ENCODE data around the gene HSPA1A.

HSPA1A gene

GRCh38 chr6:31815025-31815838, at the start of gene HSPA1A, which contains the start of gene HSPA1L:
Gene HSPA1A, plus strand, starts transcription at chr6:31815543. Its CDS starts 214 bp downstream, at chr6:31815757.
Gene HSPA1L, minus strand, starts transcription at chr6:31815283. Its CDS starts 3,311 bp downstream, at chr6:31811972.
- DNase-seq = peak; percentile 45

- no peak for DNase-seq
Observed at GRCh38 chr6:31765559-31765909, 49.8 kb upstream of the HSPA1A start.

- no peak for DNase-seq
Observed at GRCh38 chr6:31765910-31766794, 49.2 kb upstream of the HSPA1A start.

- DNase-seq = no peak
Observed at GRCh38 chr6:31767096-31767645, 48.2 kb upstream of the HSPA1A start.

GRCh38 chr6:31768363-31769257, 46.7 kb upstream of the HSPA1A start:
- DNase-seq = no peak

GRCh38 chr6:31769684-31770371, 45.5 kb upstream of the HSPA1A start:
- DNase-seq = peak; percentile 69

GRCh38 chr6:31770860-31771259, 44.5 kb upstream of the HSPA1A start:
- no peak for DNase-seq

- peak; percentile 32 for DNase-seq
Observed at GRCh38 chr6:31771992-31772358, 43.4 kb upstream of the HSPA1A start.

GRCh38 chr6:31775184-31775583, 40.2 kb upstream of the HSPA1A start:
- DNase-seq = no peak

- DNase-seq = no peak
Observed at GRCh38 chr6:31775633-31776484, 39.5 kb upstream of the HSPA1A start.

- no peak for DNase-seq
Observed at GRCh38 chr6:31776485-31776988, 38.8 kb upstream of the HSPA1A start.

GRCh38 chr6:31776989-31777666, 38.2 kb upstream of the HSPA1A start, which contains the start of gene VWA7:
Gene VWA7, minus strand, starts transcription at chr6:31777328. Its CDS starts 549 bp downstream, at chr6:31776779.
- DNase-seq = peak; percentile 65

GRCh38 chr6:31777667-31778050, 37.7 kb upstream of the HSPA1A start:
- DNase-seq = no peak

- no peak for DNase-seq
Observed at GRCh38 chr6:31778193-31778592, 37.1 kb upstream of the HSPA1A start.

GRCh38 chr6:31778999-31779885, 36.1 kb upstream of the HSPA1A start:
- no peak for DNase-seq

GRCh38 chr6:31779908-31780307, 35.4 kb upstream of the HSPA1A start:
- no peak for DNase-seq

GRCh38 chr6:31780507-31781243, 34.7 kb upstream of the HSPA1A start:
- no peak for DNase-seq

Data from activated T-cell treated with anti-CD3 and anti-CD28 coated beads for 4 hours (primary cell).